HG02870 (cell line): ENCODE measurements around the gene SASH3.

ENCODE experiments used
- ATAC-seq: cut with Tn5 transposase; IDR thresholded peaks from one replicate; pipeline ENCODE4 v1.9.1; 2021; ENCODE audit warnings: mild to moderate bottlenecking, moderate library complexity; ENCODE audit not compliant: unreplicated experiment

The SASH3 gene

GRCh38 chrX:129781680-129782495 lies 2.1 kb downstream of the SASH3 start:
- no peak for ATAC-seq

GRCh38 chrX:129782706-129783105 lies 3.0 kb downstream of the SASH3 start:
- ATAC-seq, result no peak

- no peak for ATAC-seq
Observed at GRCh38 chrX:129783291-129783713, 3.6 kb downstream of the SASH3 start.

GRCh38 chrX:129784371-129784770 lies 4.6 kb downstream of the SASH3 start:
- ATAC-seq, result no peak

- no peak for ATAC-seq
Observed at GRCh38 chrX:129785160-129785947, 5.6 kb downstream of the SASH3 start.

- peak; percentile 82 for ATAC-seq
Observed at GRCh38 chrX:129786210-129786651, 6.5 kb downstream of the SASH3 start.

- no peak for ATAC-seq
Observed at GRCh38 chrX:129787336-129788055, 7.7 kb downstream of the SASH3 start.

GRCh38 chrX:129788527-129788926 lies 8.8 kb downstream of the SASH3 start:
- ATAC-seq, result no peak

GRCh38 chrX:129790146-129790545 lies 10.4 kb downstream of the SASH3 start:
- no peak for ATAC-seq

- no peak for ATAC-seq
Observed at GRCh38 chrX:129790808-129791207, 11.1 kb downstream of the SASH3 start.

- ATAC-seq, result no peak
Observed at GRCh38 chrX:129791336-129791735, 11.6 kb downstream of the SASH3 start.

- no peak for ATAC-seq
Observed at GRCh38 chrX:129791961-129792570, 12.3 kb downstream of the SASH3 start.

GRCh38 chrX:129792586-129793291 lies 13.0 kb downstream of the SASH3 start:
- no peak for ATAC-seq

GRCh38 chrX:129793604-129794191 lies 13.9 kb downstream of the SASH3 start:
- ATAC-seq, result no peak

GRCh38 chrX:129795584-129795983 lies 15.8 kb downstream of the SASH3 start:
- ATAC-seq, result no peak

- ATAC-seq, result no peak
Observed at GRCh38 chrX:129797251-129797906, 17.6 kb downstream of the SASH3 start.

GRCh38 chrX:129798456-129798855 lies 18.7 kb downstream of the SASH3 start:
- ATAC-seq, result no peak

- no peak for ATAC-seq
Observed at GRCh38 chrX:129798888-129799287, 19.1 kb downstream of the SASH3 start.

- no peak for ATAC-seq
Observed at GRCh38 chrX:129800186-129800585, 20.4 kb downstream of the SASH3 start.
